Psoas muscle (tissue), 8 donors: ENCODE data around the gene GPR62. TPM values are rescaled to one million over a fixed set of nuclear protein-coding genes. Genes with fewer than 3 reads are reported as not detected.

Source experiments
- ATAC-seq, 4 donors: fragments of 200-7000 bp; cut with Tn5 transposase; one replicate each; pipeline ENCODE4 v1.9.1; 2020; ENCODE audit warnings: moderate library complexity in 3 of 4, mild to moderate bottlenecking in 2 of 4
- DNase-seq, 2 donors: peaks; one replicate each; pipeline ENCODE4 v3.0.0-alpha.2; 2020
- H3K27ac ChIP-seq: fragments of 200-600 bp; one replicate; pipeline ENCODE4 v1.8.0; 2022
- H3K27me3 ChIP-seq, 3 donors: fragments of 200-600 bp in 1 of 3; one replicate each; pipeline versions ENCODE4 v1.6.1 to v1.8.0; 2013 to 2022; ENCODE audit warnings: low read length in 2 of 3, mild to moderate bottlenecking in 2 of 3, moderate library complexity in 1 of 3; ENCODE audit not compliant: insufficient read depth in 3 of 3
- H3K36me3 ChIP-seq, 2 donors: fragments of 200-600 bp in 1 of 2; one replicate each; pipeline versions ENCODE4 v1.6.1 to v1.8.0; 2013 to 2022; ENCODE audit warnings: low read depth in 1 of 2, mild to moderate bottlenecking in 1 of 2, moderate library complexity in 1 of 2; ENCODE audit not compliant: insufficient read depth in 1 of 2
- H3K4me1 ChIP-seq: fragments of 200-600 bp; one replicate; pipeline ENCODE4 v1.8.0; 2022
- H3K4me3 ChIP-seq: fragments of 200-600 bp; one replicate; pipeline ENCODE4 v1.8.0; 2022; ENCODE audit warnings: mild to moderate bottlenecking
- H3K9me3 ChIP-seq: fragments of 200-600 bp; one replicate; pipeline ENCODE4 v1.8.0; 2022
- CTCF ChIP-seq: fragments of 200-600 bp; IDR thresholded peaks from one replicate; pipeline ENCODE4 v1.8.0; 2022; ENCODE audit warnings: antibody characterized with exemption
- WGBS, 3 donors: extraction: QIAGEN DNeasy Blood & Tissue Kit; methylation state at CpG; one replicate each; pipeline versions ENCODE4 v1.1.6 to v1.1.7; 2013; 5-methylcytosine and 5-hydroxymethylcytosine counted together
- intact Hi-C, 2 donors: fragments of 100-400 bp; cut with DNase I; formaldehyde crosslinking; loops; one replicate each; pipeline versions ENCODE4 v1.11.0 to v1.14.2; 2022
- polyA plus RNA-seq, 3 donors: library from polyadenylated mRNA; stranded (reverse); fragments of 200-250 nt; gene quantifications; one replicate each; pipeline ENCODE4 v1.2.3, GENCODE V29; 2013
- total RNA-seq, 4 donors: library from RNA; stranded (reverse); fragmentation: NEBNext Ultra II Directional in 2 of 4; extraction: Animal tissue kit (Norgen Biotek cat#: 25700) in 2 of 4; gene quantifications; one replicate each; pipeline versions ENCODE4 v1.2.1 to v1.2.4, GENCODE V29; 2021 to 2023
- donor health status: healthy with polysubstance abuse.
- donor health status: DM: no; HTN: no; CAD: no; lungs with moderate emphysema.
- donor health status: Bipolar disorder and iron deficiency.
- donor health status: healthy.
- donor health status: DM: yes; HTN: yes; CAD: no.
- donor health status: DM: no; HTN: no; CAD: no.
- donor health status: DM: no; HTN: no; CAD: no.
- donor health status: DM: yes; HTN: yes; CAD: no.

The GPR62 gene
- total and polyA plus RNA-seq, 7 donors, result 0.04 to 0.93 (median 0.20) TPM

- peak; percentile 71 to 84 for DNase-seq
- TF ChIP-seq CTCF, result no peak
- peak overlapping the region; percentile 97 for H3K4me3 ChIP-seq
- H3K4me1 ChIP-seq, result peaks cover 26% of the 10 kb centered on the region
- H3K9me3 ChIP-seq, result no peaks in the 10 kb centered on the region
- intact Hi-C loops, result loop anchor here (1.0 to 5.0 kb wide), 4 partner anchors 31 to 109 kb away; partner anchors contain the start of genes ABHD14B (in 2 of the 2), ABHD14A (in 1 of the 2) and RPL29 (in 1 of the 2)
- H3K27me3 ChIP-seq, result no peaks in the 10 kb centered on the region
- peak; percentile 51 to 68 (median 54) for ATAC-seq
- H3K27ac ChIP-seq, result peak overlapping the region; percentile 97
- WGBS, 3 donors, result 26 to 29% (median 27%) methylated on average over 14 to 17 of the region's 17 CpGs
- peaks cover 0 to 56% of the 10 kb centered on the region in 2 donors for H3K36me3 ChIP-seq
These were observed 12.4 kb upstream of the GPR62 start for GRCh38 chr3:51942603-51943450.

- Histone ChIP-seq H3K4me1 (peaks cover 26% of the 10 kb centered on the region), H3K27me3 (no peaks in the 10 kb centered on the region), H3K36me3 (peaks cover 0 to 56% of the 10 kb centered on the region in 2 donors), H3K4me3 (peak overlapping the region; percentile 97), H3K27ac (peak overlapping the region; percentile 97), H3K9me3 (no peaks in the 10 kb centered on the region)
- no peak for TF ChIP-seq CTCF
- 92 to 94% (median 93%) methylated on average over 21 of the region's 21 CpGs for WGBS, 3 donors
- ATAC-seq (no peak), DNase-seq (no peak)
- intact Hi-C loops, result loop anchor here (2.0 to 5.0 kb wide), 2 partner anchors 31 to 109 kb away; partner anchors contain the start of genes ABHD14A (in 1 of the 2) and ABHD14B (in 1 of the 2)
These were observed 11.5 kb upstream of the GPR62 start for GRCh38 chr3:51943451-51944391.

- Histone ChIP-seq H3K36me3 (peaks cover 0 to 56% of the 10 kb centered on the region in 2 donors), H3K4me1 (peaks cover 26% of the 10 kb centered on the region), H3K27ac (no peak overlapping the region), H3K27me3 (no peaks in the 10 kb centered on the region), H3K9me3 (no peaks in the 10 kb centered on the region), H3K4me3 (no peak overlapping the region)
- ATAC-seq (no peak), DNase-seq (no peak)
- TF ChIP-seq CTCF, result no peak
- intact Hi-C loops, result loop anchor here in 1 of 2 donors (5.0 kb wide), 1 partner anchor 108 kb away; no protein-coding TSS in a partner anchor
- 82 to 89% (median 86%) methylated on average over 11 of the region's 11 CpGs for WGBS, 3 donors
These were observed 10.6 kb upstream of the GPR62 start for GRCh38 chr3:51944451-51945021.

GRCh38 chr3:51945031-51945840, 9.9 kb upstream of the GPR62 start:
- H3K27me3 ChIP-seq, result no peaks in the 10 kb centered on the region
- no peak for ATAC-seq
- intact Hi-C loops, result no loop called here
- no peak for DNase-seq
- TF ChIP-seq CTCF, result no peak
- H3K36me3 ChIP-seq, result peaks cover 0 to 52% of the 10 kb centered on the region in 2 donors
- H3K27ac ChIP-seq, result no peak overlapping the region
- 81 to 91% (median 89%) methylated on average over 18 of the region's 18 CpGs for WGBS, 3 donors
- H3K4me1 ChIP-seq, result peaks cover 19% of the 10 kb centered on the region
- no peaks in the 10 kb centered on the region for H3K9me3 ChIP-seq
- H3K4me3 ChIP-seq, result no peak overlapping the region
